Glutamatergic neuron (in vitro differentiated cells): ENCODE measurements around the gene INS. TPM values are rescaled to one million over a fixed set of nuclear protein-coding genes. Genes with fewer than 3 reads are reported as not detected.

Experiments
- DNase-seq: peaks from one replicate; pipeline ENCODE4 v3.0.0; 2022
- H3K27ac Mint-ChIP-seq: one replicate; pipeline ENCODE4 v1.8.0; 2020; ENCODE audit warnings: mild to moderate bottlenecking, mixed read lengths, inconsistent platforms; ENCODE audit not compliant: unreplicated experiment
- H3K27me3 Mint-ChIP-seq: one replicate; pipeline ENCODE4 v1.8.0; 2020; ENCODE audit warnings: mild to moderate bottlenecking, moderate library complexity, mixed read lengths, inconsistent platforms; ENCODE audit not compliant: unreplicated experiment
- H3K36me3 Mint-ChIP-seq: one replicate; pipeline ENCODE4 v1.8.0; 2020; ENCODE audit warnings: mild to moderate bottlenecking, mixed read lengths, inconsistent platforms; ENCODE audit not compliant: unreplicated experiment
- H3K4me1 Mint-ChIP-seq: one replicate; pipeline ENCODE4 v1.8.0; 2020; ENCODE audit warnings: mild to moderate bottlenecking, low read depth, mixed read lengths, inconsistent platforms; ENCODE audit not compliant: unreplicated experiment
- H3K4me3 Mint-ChIP-seq: one replicate; pipeline ENCODE4 v1.8.0; 2020; ENCODE audit warnings: mild to moderate bottlenecking, mixed read lengths, inconsistent platforms; ENCODE audit not compliant: unreplicated experiment
- H3K9me3 Mint-ChIP-seq: one replicate; pipeline ENCODE4 v1.8.0; 2020; ENCODE audit warnings: mild to moderate bottlenecking, moderate library complexity, mixed read lengths, inconsistent platforms; ENCODE audit not compliant: unreplicated experiment
- total RNA-seq: library from RNA; stranded (reverse); fragmentation: NEBNext Ultra II Directional; extraction: Animal tissue kit (Norgen Biotek cat#: 25700); gene quantifications from one replicate; pipeline ENCODE4 v1.2.1, GENCODE V29; 2021; ENCODE audit not compliant: unreplicated experiment
- TF ChIP-seq, protein P1 (sequence below): fragments of 200-600 bp; sonication (generic); IDR thresholded peaks from one replicate; pipeline ENCODE4 v1.5.0; 2021; ENCODE audit not compliant: partially characterized antibody, unreplicated experiment

The INS gene
- total RNA-seq, 1 donor from 2014 or later: not detected

GRCh38 chr11:2138068-2138430 lies 23.0 kb downstream of the INS start:
- Mint-ChIP-seq H3K4me1 (no peaks in the 10 kb centered on the region), H3K36me3 (no peaks in the 10 kb centered on the region), H3K9me3 (peaks cover 6% of the 10 kb centered on the region), H3K27ac (no peak overlapping the region), H3K4me3 (no peak overlapping the region), H3K27me3 (peaks cover 25% of the 10 kb centered on the region)
- DNase-seq: peak; percentile 38
- TF ChIP-seq, protein P1, sequence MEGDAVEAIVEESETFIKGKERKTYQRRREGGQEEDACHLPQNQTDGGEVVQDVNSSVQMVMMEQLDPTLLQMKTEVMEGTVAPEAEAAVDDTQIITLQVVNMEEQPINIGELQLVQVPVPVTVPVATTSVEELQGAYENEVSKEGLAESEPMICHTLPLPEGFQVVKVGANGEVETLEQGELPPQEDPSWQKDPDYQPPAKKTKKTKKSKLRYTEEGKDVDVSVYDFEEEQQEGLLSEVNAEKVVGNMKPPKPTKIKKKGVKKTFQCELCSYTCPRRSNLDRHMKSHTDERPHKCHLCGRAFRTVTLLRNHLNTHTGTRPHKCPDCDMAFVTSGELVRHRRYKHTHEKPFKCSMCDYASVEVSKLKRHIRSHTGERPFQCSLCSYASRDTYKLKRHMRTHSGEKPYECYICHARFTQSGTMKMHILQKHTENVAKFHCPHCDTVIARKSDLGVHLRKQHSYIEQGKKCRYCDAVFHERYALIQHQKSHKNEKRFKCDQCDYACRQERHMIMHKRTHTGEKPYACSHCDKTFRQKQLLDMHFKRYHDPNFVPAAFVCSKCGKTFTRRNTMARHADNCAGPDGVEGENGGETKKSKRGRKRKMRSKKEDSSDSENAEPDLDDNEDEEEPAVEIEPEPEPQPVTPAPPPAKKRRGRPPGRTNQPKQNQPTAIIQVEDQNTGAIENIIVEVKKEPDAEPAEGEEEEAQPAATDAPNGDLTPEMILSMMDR: no peak

DNA sequence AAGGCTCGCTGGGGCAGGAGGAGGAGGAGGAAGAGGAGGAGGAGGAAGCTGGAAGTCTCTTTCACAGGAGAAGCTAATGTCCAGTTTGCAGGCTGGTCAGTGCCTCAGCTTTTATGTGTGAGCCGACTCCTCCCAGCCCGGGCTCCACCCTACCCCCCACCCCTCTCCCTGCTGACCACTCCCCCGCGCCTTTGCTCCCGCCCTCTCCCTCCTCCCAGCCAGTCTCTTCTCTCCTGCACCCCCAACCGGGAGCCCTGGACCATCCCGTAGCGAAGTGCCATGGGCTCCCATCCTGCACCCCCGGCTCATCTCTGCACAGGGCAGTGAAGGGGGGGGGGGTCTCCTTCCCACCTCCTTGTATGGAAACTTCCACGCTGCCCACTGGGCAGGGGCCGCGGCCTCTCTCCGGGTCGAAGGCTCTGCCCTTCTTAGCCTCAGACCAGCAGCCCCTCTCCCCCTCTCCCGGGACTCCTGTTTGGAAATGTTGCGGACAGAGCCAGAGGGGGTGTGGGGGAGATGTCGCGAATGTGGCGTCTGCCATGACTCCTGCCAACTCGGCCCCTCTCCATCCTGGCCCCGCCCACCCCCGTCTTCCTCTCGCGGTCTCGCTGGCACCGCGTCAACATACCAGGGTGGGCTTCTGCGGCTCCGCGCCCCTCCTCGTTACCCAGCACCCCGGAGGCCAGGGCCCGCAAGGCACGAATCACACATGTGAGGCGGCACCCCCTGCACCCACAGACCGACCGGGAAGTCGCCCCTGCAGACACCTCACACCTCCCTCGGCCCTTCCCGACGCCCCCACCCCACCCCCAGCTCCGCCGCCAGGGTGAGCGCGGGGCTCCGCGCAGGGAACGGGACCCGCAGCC lies 23.6 kb downstream of the INS start:
- H3K36me3 Mint-ChIP-seq: no peaks in the 10 kb centered on the region
- no peak overlapping the region for H3K27ac Mint-ChIP-seq
- TF ChIP-seq, protein P1: no peak
- H3K4me1 Mint-ChIP-seq: no peaks in the 10 kb centered on the region
- H3K4me3 Mint-ChIP-seq: peak overlapping the region; percentile 38
- peaks cover 6% of the 10 kb centered on the region for H3K9me3 Mint-ChIP-seq
- H3K27me3 Mint-ChIP-seq: peaks cover 24% of the 10 kb centered on the region
- peak; percentile 75 for DNase-seq

- peaks cover 3% of the 10 kb centered on the region for H3K4me1 Mint-ChIP-seq
- H3K4me3 Mint-ChIP-seq: peak overlapping the region; percentile 7
- H3K27ac Mint-ChIP-seq: no peak overlapping the region
- H3K27me3 Mint-ChIP-seq: peaks cover 18% of the 10 kb centered on the region
- peaks cover 7% of the 10 kb centered on the region for H3K9me3 Mint-ChIP-seq
- H3K36me3 Mint-ChIP-seq: peaks cover 1% of the 10 kb centered on the region
- TF ChIP-seq, protein P1: no peak
- no peak for DNase-seq
These were observed 24.1 kb downstream of the INS start for GRCh38 chr11:2136952-2137201.

- Mint-ChIP-seq H3K9me3 (peaks cover 10% of the 10 kb centered on the region), H3K27ac (no peak overlapping the region)
These were observed 24.6 kb downstream of the INS start for GRCh38 chr11:2136209-2136951.

More at GRCh38 chr11:2136209-2136951, 24.6 kb downstream of the INS start:
- TF ChIP-seq, protein P1: no peak
- H3K27me3 Mint-ChIP-seq: peaks cover 16% of the 10 kb centered on the region
- H3K36me3 Mint-ChIP-seq: peaks cover 6% of the 10 kb centered on the region
- peak overlapping the region; percentile 7 for H3K4me3 Mint-ChIP-seq
- peak; percentile 19 for DNase-seq
- H3K4me1 Mint-ChIP-seq: peaks cover 7% of the 10 kb centered on the region
